Measurements from ENCODE around the gene CA10.

Gene CA10

GRCh38 chr17:51643702-51644490 is 514.6 kb downstream of the CA10 start:
- DNase-seq = no peak

GRCh38 chr17:51642029-51642428 is 516.5 kb downstream of the CA10 start:
- DNase-seq = no peak

- no peak for DNase-seq
These were observed 518.3 kb downstream of the CA10 start for GRCh38 chr17:51640108-51640622.

- no peak for DNase-seq
These were observed 519.5 kb downstream of the CA10 start for GRCh38 chr17:51638971-51639370.

GRCh38 chr17:51636291-51636690 is 522.2 kb downstream of the CA10 start:
- no peak for DNase-seq

GRCh38 chr17:51630101-51630671 is 528.3 kb downstream of the CA10 start:
- no peak for DNase-seq

- DNase-seq = no peak
These were observed 529.3 kb downstream of the CA10 start for GRCh38 chr17:51629232-51629631.

- DNase-seq = no peak
These were observed 530.7 kb downstream of the CA10 start for GRCh38 chr17:51627779-51628178.

GRCh38 chr17:51618476-51618875 is 540.0 kb downstream of the CA10 start:
- no peak for DNase-seq

GRCh38 chr17:51617986-51618385 is 540.5 kb downstream of the CA10 start:
- no peak for DNase-seq

GRCh38 chr17:51613255-51613654 is 545.3 kb downstream of the CA10 start:
- DNase-seq = no peak

- DNase-seq = no peak
These were observed 545.8 kb downstream of the CA10 start for GRCh38 chr17:51612692-51613091.

GRCh38 chr17:51611585-51611984 is 546.9 kb downstream of the CA10 start:
- no peak for DNase-seq

GRCh38 chr17:51610834-51611233 is 547.7 kb downstream of the CA10 start:
- no peak for DNase-seq

- no peak for DNase-seq
These were observed 548.4 kb downstream of the CA10 start for GRCh38 chr17:51610155-51610554.

GRCh38 chr17:51608251-51608933 is 550.1 kb downstream of the CA10 start:
- DNase-seq = no peak

- no peak for DNase-seq
These were observed 551.0 kb downstream of the CA10 start for GRCh38 chr17:51607512-51607911.

- no peak for DNase-seq
These were observed 554.1 kb downstream of the CA10 start for GRCh38 chr17:51604299-51605020.

GRCh38 chr17:51601622-51602261 is 556.8 kb downstream of the CA10 start:
- DNase-seq = no peak

GRCh38 chr17:51598824-51599223 is 559.7 kb downstream of the CA10 start:
- no peak for DNase-seq

GRCh38 chr17:51597345-51597744 is 561.2 kb downstream of the CA10 start:
- DNase-seq = no peak

- no peak for DNase-seq
These were observed 562.6 kb downstream of the CA10 start for GRCh38 chr17:51595826-51596398.
